GM12892 (cell line): ENCODE data around the gene SETX.

ENCODE experiments used
- DNase-seq: peaks from one replicate; pipeline ENCODE4 v3.0.0; 2011; ENCODE audit not compliant: insufficient read length
- FAIRE-seq: peaks from 2 replicates; lab custom pipeline; 2011; peaks lifted over from hg19 to GRCh38; lab: Jason Lieb, UNC
- POLR2A ChIP-seq: IDR thresholded peaks from 2 replicates; pipeline ENCODE4 v1.6.1; 2011; ENCODE audit warnings: low read depth, low read length, control low read depth
- POLR2AphosphoS5 ChIP-seq: IDR thresholded peaks from 2 replicates; pipeline ENCODE4 v1.6.1; 2011; ENCODE audit warnings: low read depth, low read length, control low read depth
- TAF1 ChIP-seq: IDR thresholded peaks from 2 replicates; pipeline ENCODE4 v1.6.1; 2011; ENCODE audit warnings: low read depth, mild to moderate bottlenecking, control low read depth, low read length, borderline replicate concordance

SETX gene

DNA sequence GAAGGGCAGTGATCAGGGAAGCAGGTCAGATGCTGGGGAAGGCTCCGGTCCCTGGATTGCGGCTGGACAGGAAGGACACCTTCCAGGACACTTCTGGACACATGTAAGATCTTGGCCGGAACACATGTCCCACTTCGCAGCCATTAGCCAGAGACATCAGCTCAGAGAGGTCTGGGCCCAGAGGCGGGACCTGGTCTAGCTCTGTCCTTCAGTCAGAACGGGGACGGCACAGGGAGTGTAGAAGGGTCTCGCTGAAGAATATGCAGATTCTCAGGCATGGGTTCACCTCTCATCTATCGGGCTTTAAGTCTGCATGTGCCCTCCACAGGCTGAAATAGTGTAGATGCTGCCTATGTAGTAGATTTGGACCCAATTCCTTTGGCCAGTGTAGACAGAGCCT is 119.7 kb downstream of the SETX start:
- no peak for FAIRE-seq
- no peak for TF ChIP-seq POLR2A
- no peak for TF ChIP-seq TAF1
- TF ChIP-seq POLR2AphosphoS5 = no peak
- DNase-seq = no peak

- FAIRE-seq (no peak), DNase-seq (no peak)
- TF ChIP-seq TAF1 (no peak), POLR2A (no peak), POLR2AphosphoS5 (no peak)
These were observed 120.3 kb downstream of the SETX start for GRCh38 chr9:132234535-132234934.

- DNase-seq = no peak
- FAIRE-seq = no peak
- TF ChIP-seq POLR2A (no peak), TAF1 (no peak), POLR2AphosphoS5 (no peak)
These were observed 121.6 kb downstream of the SETX start for GRCh38 chr9:132233138-132233537.

DNA sequence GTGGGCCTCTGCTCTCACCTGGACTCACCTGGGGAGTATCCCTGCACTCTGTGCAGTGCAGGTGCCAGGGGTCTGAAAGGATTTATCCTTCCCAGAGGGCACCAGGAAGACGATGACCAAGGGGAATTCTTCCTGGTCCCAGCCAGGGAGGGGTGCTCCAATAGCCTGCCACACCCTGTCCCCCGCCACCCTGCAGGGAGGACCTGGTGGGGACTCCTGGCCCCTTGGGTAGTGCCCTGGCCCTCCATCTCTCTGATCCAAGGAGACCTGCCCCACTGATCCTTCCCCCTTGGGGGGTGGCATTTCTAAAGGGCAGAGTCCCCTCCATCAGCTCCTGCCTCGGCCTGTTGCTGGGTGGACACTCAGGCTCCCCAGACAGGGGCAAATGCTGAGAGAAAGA is 122.3 kb downstream of the SETX start:
- no peak for DNase-seq
- FAIRE-seq = no peak
- TF ChIP-seq POLR2A (no peak), TAF1 (no peak), POLR2AphosphoS5 (no peak)

- no peak for DNase-seq
- no peak for TF ChIP-seq TAF1
- FAIRE-seq = no peak
These were observed 123.6 kb downstream of the SETX start for GRCh38 chr9:132231019-132231701.

DNA sequence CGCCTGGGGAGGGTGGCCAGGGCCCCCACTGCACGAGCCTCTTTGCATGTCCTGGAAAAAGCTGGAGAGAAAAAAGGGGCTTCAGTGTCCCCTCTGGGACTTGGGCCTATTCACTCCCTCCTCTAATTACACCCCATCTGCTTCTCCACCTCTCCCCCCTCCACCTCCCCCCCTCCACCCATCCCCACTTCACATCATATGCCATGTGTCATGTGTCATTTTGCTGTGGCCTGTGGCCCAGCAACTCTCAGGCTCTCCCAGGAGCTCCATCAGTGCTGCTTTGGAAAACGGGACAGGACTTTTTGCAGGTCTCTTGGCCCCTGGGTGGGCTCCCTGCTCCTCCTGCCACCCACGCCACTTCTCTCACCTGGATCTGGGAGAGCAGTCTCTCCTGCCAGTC is 124.2 kb downstream of the SETX start:
- no peak for DNase-seq
- no peak for FAIRE-seq
- TF ChIP-seq POLR2A = no peak
- no peak for TF ChIP-seq TAF1
- no peak for TF ChIP-seq POLR2AphosphoS5

DNA sequence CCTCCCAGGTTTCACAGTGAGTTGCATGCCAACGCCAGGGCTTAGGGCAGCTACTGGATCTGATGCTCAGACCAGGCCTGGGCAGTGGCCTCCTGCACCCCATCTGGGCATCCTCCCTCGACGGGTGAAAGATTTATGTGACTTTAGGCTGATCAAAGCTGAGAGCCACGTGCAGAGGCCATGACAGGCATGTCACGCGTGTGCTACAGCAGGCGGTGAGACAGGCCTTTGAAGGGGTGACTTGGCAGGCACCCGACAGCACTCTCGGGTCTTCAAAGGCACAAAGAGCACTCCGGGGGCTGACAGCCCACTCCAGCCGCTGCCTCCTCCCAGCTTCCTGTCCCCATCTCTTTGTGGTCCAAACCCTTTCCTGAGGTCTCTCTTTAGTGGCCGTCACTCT is 126.7 kb downstream of the SETX start:
- TF ChIP-seq POLR2A = no peak
- TF ChIP-seq POLR2AphosphoS5 = no peak
- TF ChIP-seq TAF1 = no peak
- DNase-seq (no peak), FAIRE-seq (no peak)

- DNase-seq (no peak), FAIRE-seq (no peak)
- TF ChIP-seq POLR2A (no peak), TAF1 (no peak), POLR2AphosphoS5 (no peak)
These were observed 128.0 kb downstream of the SETX start for GRCh38 chr9:132226571-132227430.

DNA sequence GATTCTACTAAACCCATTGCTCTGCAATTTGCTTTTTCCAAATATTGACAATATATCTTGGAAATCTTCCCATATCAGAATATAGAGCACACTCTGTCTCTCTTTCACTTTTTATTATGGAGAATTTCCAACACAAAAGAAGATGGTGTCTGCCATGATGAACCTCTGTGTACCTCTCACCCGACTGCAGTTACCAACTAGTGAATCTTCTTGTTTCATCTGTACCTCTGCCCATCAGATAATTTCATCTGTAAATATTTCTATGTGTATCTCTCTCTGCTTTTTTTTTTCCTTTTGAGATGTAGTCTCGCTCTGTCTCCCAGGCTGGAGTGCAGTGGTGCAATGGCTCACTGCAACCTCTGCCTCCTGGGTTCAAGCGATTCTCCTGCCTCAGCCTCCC is 130.1 kb downstream of the SETX start:
- no peak for DNase-seq
- TF ChIP-seq POLR2AphosphoS5 (no peak), POLR2A (no peak), TAF1 (no peak)
- FAIRE-seq = no peak

- TF ChIP-seq POLR2AphosphoS5 = no peak
- no peak for TF ChIP-seq TAF1
- no peak for TF ChIP-seq POLR2A
- FAIRE-seq (no peak), DNase-seq (no peak)
These were observed 132.8 kb downstream of the SETX start for GRCh38 chr9:132221941-132222340.

DNA sequence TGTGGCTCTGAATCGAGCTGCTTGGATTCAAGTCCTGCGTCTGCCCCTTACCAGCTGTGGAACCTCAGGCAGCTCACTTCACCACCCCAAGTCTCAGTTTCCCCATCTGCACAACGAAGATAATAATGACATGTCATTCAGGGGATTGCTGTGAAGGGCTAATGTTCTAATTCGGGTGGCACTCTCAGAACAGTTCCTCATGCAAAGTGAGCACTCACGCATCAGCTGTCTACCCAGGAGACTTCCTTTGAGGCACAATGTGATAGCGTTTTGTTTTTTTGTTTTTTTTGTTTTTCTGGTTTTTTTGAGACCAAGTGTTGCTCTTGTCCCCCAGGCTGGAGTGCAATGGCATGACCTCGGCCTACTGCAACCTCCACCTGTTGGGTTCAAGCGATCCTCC is 136.6 kb downstream of the SETX start:
- FAIRE-seq = no peak
- DNase-seq = no peak
- no peak for TF ChIP-seq POLR2AphosphoS5
